Left lobe of liver (tissue), 2 donors: Measurements from ENCODE around the gene STAT3. TPM values are rescaled to one million over a fixed set of nuclear protein-coding genes. Genes with fewer than 3 reads are reported as not detected.
"Not testable (repeated sequence)": the region's sequence is repeated elsewhere in the genome, so short reads cannot be mapped to it uniquely, and the experiment has no call there.

Experiments
- ATAC-seq: fragments of 200-7000 bp; cut with Tn5 transposase; one replicate; pipeline ENCODE4 v1.9.1; 2020; ENCODE audit warnings: mild to moderate bottlenecking, moderate library complexity
- DNase-seq: peaks from one replicate; pipeline ENCODE4 v3.0.0-alpha.2; 2020; ENCODE audit warnings: low spot score
- total RNA-seq: library from RNA; stranded (reverse); gene quantifications from one replicate; pipeline ENCODE4 v1.2.1, GENCODE V29; 2021
- donor health status: DM: no; HTN: no; CAD: no; lungs with moderate emphysema.
- donor health status: DM: no; HTN: yes; CAD: no.

Gene STAT3
- total RNA-seq, 1 donor from 2014 or later: 112 TPM

DNA sequence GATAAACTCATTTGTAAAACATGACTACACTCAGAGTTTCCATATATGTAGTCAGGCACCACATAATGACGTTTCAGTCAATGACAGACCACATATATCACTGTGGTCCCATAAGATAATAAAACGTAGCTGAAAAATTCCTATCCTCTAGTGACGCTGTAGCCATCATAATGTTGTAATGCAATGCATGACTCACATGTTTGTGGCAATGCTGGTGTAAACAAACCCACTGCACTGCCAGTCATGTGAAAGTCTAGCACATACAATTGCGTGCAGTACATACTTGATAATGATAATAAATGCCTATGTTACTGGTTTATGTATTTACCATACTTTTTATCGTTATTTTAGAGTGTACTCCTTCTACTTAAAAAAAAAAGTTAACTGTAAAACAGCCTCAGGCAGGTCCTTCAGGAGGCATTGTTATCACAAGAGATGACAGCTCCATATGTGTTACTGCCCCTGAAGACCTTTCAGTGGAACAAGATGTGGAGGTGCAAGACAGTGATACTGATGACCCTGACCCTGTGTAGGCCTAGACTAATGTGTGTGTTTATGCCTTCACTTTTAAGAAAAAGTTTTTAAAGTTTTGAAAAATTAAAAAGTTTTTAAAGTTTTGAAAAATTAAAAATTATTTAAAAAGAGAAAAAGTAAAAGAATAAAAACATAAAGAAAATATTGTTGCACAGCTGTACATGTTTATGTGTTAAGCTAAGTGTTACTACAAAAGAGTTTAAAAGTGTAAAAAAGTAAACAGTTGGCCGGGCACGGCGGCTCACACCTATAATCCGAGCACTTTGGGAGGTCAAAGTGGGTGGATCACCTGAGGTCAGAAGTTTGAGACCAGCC lies 121.1 kb downstream of the STAT3 start:
- ATAC-seq: peak; percentile 25
- no peak for DNase-seq

DNA sequence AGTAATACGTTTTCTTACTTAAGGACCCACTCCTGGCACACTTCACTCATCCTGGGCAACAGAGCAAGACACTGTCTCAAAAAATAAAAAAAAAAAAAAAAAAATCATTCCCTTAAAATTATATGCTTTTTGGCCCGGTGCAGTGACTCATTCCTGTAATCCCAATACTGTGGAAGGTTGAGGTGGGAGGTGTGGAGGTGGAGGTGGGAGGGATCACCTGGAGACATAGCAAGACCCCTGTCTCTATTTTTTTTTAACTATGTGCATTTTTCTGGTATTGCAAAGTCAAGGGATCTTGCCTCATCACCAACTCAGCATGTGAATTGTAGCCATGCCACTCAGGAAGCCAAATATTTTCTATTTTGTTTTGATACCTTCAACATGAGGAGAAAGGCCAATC lies 121.8 kb downstream of the STAT3 start:
- no peak for DNase-seq
- no peak for ATAC-seq

DNA sequence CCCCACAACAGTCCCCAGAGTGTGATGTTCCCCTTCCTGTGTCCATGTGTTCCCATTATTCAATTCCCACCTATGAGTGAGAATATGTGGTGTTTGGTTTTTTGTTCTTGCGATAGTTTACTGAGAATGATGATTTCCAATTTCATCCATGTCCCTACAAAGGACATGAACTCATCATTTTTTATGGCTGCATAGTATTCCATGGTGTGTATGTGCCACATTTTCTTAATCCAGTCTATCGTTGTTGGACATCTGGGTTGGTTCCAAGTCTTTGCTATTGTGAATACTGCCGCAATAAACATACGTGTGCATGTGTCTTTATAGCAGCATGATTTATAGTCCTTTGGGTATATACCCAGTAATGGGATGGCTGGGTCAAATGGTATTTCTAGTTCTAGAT lies 123.9 kb downstream of the STAT3 start:
- not testable (repeated sequence) for ATAC-seq, DNase-seq

Other genes with a start within 250 kb of the STAT3 start
- gene RAB5C, start 233.5 kb downstream of the STAT3 start, total RNA-seq: 56.3 TPM
- gene KCNH4, start 207.3 kb downstream of the STAT3 start, total RNA-seq: not detected
- not detected for gene HCRT, start 203.0 kb downstream of the STAT3 start, total RNA-seq
- 15.7 TPM for gene GHDC, start 193.9 kb downstream of the STAT3 start, total RNA-seq
- 26.3 TPM for gene STAT5B, start 112.1 kb downstream of the STAT3 start, total RNA-seq
- gene STAT5A, start 99.9 kb downstream of the STAT3 start, total RNA-seq: 10.2 TPM
- 12.3 TPM for gene CAVIN1, start 34.8 kb upstream of the STAT3 start, total RNA-seq
- 42.8 TPM for gene ATP6V0A1, start 70.4 kb upstream of the STAT3 start, total RNA-seq
- 44.4 TPM for gene NAGLU, start 147.8 kb upstream of the STAT3 start, total RNA-seq
- gene HSD17B1, start 164.5 kb upstream of the STAT3 start, total RNA-seq: 1.3 TPM
- 78.8 TPM for gene COASY, start 173.7 kb upstream of the STAT3 start, total RNA-seq
- 38.7 TPM for gene MLX, start 178.7 kb upstream of the STAT3 start, total RNA-seq
- 0.65 TPM for gene PSMC3IP, start 189.3 kb upstream of the STAT3 start, total RNA-seq
- gene RETREG3, start 220.9 kb upstream of the STAT3 start, total RNA-seq: 56.3 TPM
- 26.5 TPM for gene TUBG1, start 221.2 kb upstream of the STAT3 start, total RNA-seq